ENCODE measurements around the gene ENAH.

ENAH gene

GRCh38 chr1:225534772-225535171 is 118.2 kb downstream of the ENAH start:
- DNase-seq (ENCODE audit: insufficient read length, low spot score), result no peak
- no peak for FAIRE-seq
- TF ChIP-seq POLR2A (IDR thresholded peaks at IDR 0.05; ENCODE audit: low read depth, low read length), result no peak

- no peak for DNase-seq (ENCODE audit: insufficient read length, low spot score)
- FAIRE-seq, result no peak
- no peak for TF ChIP-seq POLR2A (IDR thresholded peaks at IDR 0.05; ENCODE audit: low read depth, low read length)
Observed at GRCh38 chr1:225534135-225534534, 118.8 kb downstream of the ENAH start.

GRCh38 chr1:225533238-225533637 is 119.7 kb downstream of the ENAH start:
- DNase-seq (ENCODE audit: insufficient read length, low spot score) (no peak), FAIRE-seq (peak; percentile 57)
- TF ChIP-seq POLR2A (IDR thresholded peaks at IDR 0.05; ENCODE audit: low read depth, low read length), result no peak

GRCh38 chr1:225532240-225532944 is 120.5 kb downstream of the ENAH start:
- DNase-seq (ENCODE audit: insufficient read length, low spot score), result no peak
- peak; percentile 45 for FAIRE-seq
- TF ChIP-seq POLR2A (IDR thresholded peaks at IDR 0.05; ENCODE audit: low read depth, low read length), result no peak

GRCh38 chr1:225529726-225530125 is 123.2 kb downstream of the ENAH start:
- no peak for DNase-seq (ENCODE audit: insufficient read length, low spot score)
- no peak for FAIRE-seq
- TF ChIP-seq POLR2A (IDR thresholded peaks at IDR 0.05; ENCODE audit: low read depth, low read length), result no peak

- DNase-seq (ENCODE audit: insufficient read length, low spot score), result no peak
- FAIRE-seq, result no peak
- TF ChIP-seq POLR2A (IDR thresholded peaks at IDR 0.05; ENCODE audit: low read depth, low read length), result no peak
Observed at GRCh38 chr1:225527575-225527974, 125.3 kb downstream of the ENAH start.

- DNase-seq (ENCODE audit: insufficient read length, low spot score), result no peak
- FAIRE-seq, result no peak
- no peak for TF ChIP-seq POLR2A (IDR thresholded peaks at IDR 0.05; ENCODE audit: low read depth, low read length)
Observed at GRCh38 chr1:225526878-225527277, 126.0 kb downstream of the ENAH start.

GRCh38 chr1:225525377-225525776 is 127.5 kb downstream of the ENAH start:
- FAIRE-seq (no peak), DNase-seq (ENCODE audit: insufficient read length, low spot score) (no peak)
- TF ChIP-seq POLR2A (IDR thresholded peaks at IDR 0.05; ENCODE audit: low read depth, low read length), result no peak

GRCh38 chr1:225524570-225524969 is 128.4 kb downstream of the ENAH start:
- no peak for TF ChIP-seq POLR2A (IDR thresholded peaks at IDR 0.05; ENCODE audit: low read depth, low read length)
- DNase-seq (ENCODE audit: insufficient read length, low spot score), result no peak
- no peak for FAIRE-seq

GRCh38 chr1:225523263-225523950 is 129.5 kb downstream of the ENAH start:
- TF ChIP-seq POLR2A (IDR thresholded peaks at IDR 0.05; ENCODE audit: low read depth, low read length), result no peak
- DNase-seq (ENCODE audit: insufficient read length, low spot score), result no peak
- FAIRE-seq, result no peak

GRCh38 chr1:225522588-225523262 is 130.2 kb downstream of the ENAH start:
- no peak for DNase-seq (ENCODE audit: insufficient read length, low spot score)
- TF ChIP-seq POLR2A (IDR thresholded peaks at IDR 0.05; ENCODE audit: low read depth, low read length), result no peak
- no peak for FAIRE-seq

GRCh38 chr1:225520587-225521227 is 132.2 kb downstream of the ENAH start:
- no peak for DNase-seq (ENCODE audit: insufficient read length, low spot score)
- FAIRE-seq, result no peak
- no peak for TF ChIP-seq POLR2A (IDR thresholded peaks at IDR 0.05; ENCODE audit: low read depth, low read length)

- DNase-seq (ENCODE audit: insufficient read length, low spot score), result no peak
- no peak for TF ChIP-seq POLR2A (IDR thresholded peaks at IDR 0.05; ENCODE audit: low read depth, low read length)
- FAIRE-seq, result no peak
Observed at GRCh38 chr1:225519166-225519863, 133.6 kb downstream of the ENAH start.

GRCh38 chr1:225517697-225518096 is 135.2 kb downstream of the ENAH start:
- no peak for DNase-seq (ENCODE audit: insufficient read length, low spot score)
- no peak for FAIRE-seq
- no peak for TF ChIP-seq POLR2A (IDR thresholded peaks at IDR 0.05; ENCODE audit: low read depth, low read length)

All from H54 (cell line).